Kidney (tissue), 14 donors: ENCODE results near the gene TBC1D24. TPM values are rescaled to one million over a fixed set of nuclear protein-coding genes. Genes with fewer than 3 reads are reported as not detected.

Source experiments
- DNase-seq, 5 donors: peaks; one replicate each; pipeline ENCODE4 v3.0.0-alpha.2; 2013 to 2020
- FAIRE-seq: peaks from 2 replicates; lab custom pipeline; 2012; peaks lifted over from hg19 to GRCh38; lab: Jason Lieb, UNC
- H3K27ac ChIP-seq, 2 donors: one replicate each; pipeline ENCODE4 v1.7.0; 2013; ENCODE audit warnings: low read depth in 2 of 2, low read length in 2 of 2, inconsistent platforms in 1 of 2
- H3K27me3 ChIP-seq: one replicate; pipeline ENCODE4 v1.7.1; 2013; ENCODE audit warnings: low read length, inconsistent platforms; ENCODE audit not compliant: control insufficient read depth, insufficient read depth
- H3K36me3 ChIP-seq, 3 donors: one replicate each; pipeline versions ENCODE4 v1.7.0 to v1.7.1; 2013; ENCODE audit warnings: low read length in 3 of 3, control low read depth in 1 of 3, inconsistent platforms in 1 of 3; ENCODE audit not compliant: insufficient read depth in 3 of 3, control insufficient read depth in 2 of 3
- H3K4me1 ChIP-seq, 3 donors: one replicate each; pipeline versions ENCODE4 v1.7.0 to v1.7.1; 2013; ENCODE audit warnings: low read length in 3 of 3, inconsistent platforms in 1 of 3, low read depth in 1 of 3; ENCODE audit not compliant: control insufficient read depth in 2 of 3, insufficient read depth in 2 of 3
- H3K4me3 ChIP-seq, 3 donors: one replicate each; pipeline versions ENCODE4 v1.7.0 to v1.8.1; 2013; ENCODE audit warnings: low read length in 3 of 3, control low read depth in 1 of 3, inconsistent platforms in 1 of 3
- H3K9ac ChIP-seq, 3 donors: one replicate each; pipeline versions ENCODE4 v1.7.0 to v1.7.1; 2013; ENCODE audit warnings: low read length in 3 of 3, control low read depth in 1 of 3, inconsistent platforms in 1 of 3
- H3K9me3 ChIP-seq, 3 donors: one replicate each; pipeline versions ENCODE4 v1.7.0 to v1.7.1; 2013; ENCODE audit warnings: low read length in 3 of 3, control low read depth in 1 of 3, inconsistent platforms in 1 of 3; ENCODE audit not compliant: control insufficient read depth in 2 of 3, insufficient read depth in 1 of 3
- intact Hi-C: fragments of 100-400 bp; cut with DNase I; formaldehyde crosslinking; loops from one replicate; pipeline ENCODE4 v1.11.1; 2022
- polyA plus RNA-seq: library from polyadenylated mRNA; stranded (reverse); fragments of 350-450 nt; fragmentation: Illumina TruSeq; extraction: RNeasy Lipid Tissue Mini Kit (QIAGEN cat#74804); gene quantifications from one replicate; pipeline ENCODE4 v1.2.3, GENCODE V29; 2014; ENCODE audit warnings: low read depth, low replicate concordance; ENCODE audit not compliant: insufficient read depth
- total RNA-seq: library from RNA; stranded (reverse); fragmentation: NEBNext Ultra II Directional; extraction: Animal tissue kit (Norgen Biotek cat#: 25700); gene quantifications from one replicate; pipeline ENCODE4 v1.2.1, GENCODE V29; 2021
- TF ChIP-seq, protein P1 (sequence below): IDR thresholded peaks from 3 replicates; pipeline ENCODE4 v1.5.1; 2012; ENCODE audit warnings: mild to moderate bottlenecking, moderate library complexity, borderline replicate concordance; ENCODE audit not compliant: insufficient read depth; ENCODE audit errors: extremely low read depth
- donor health status: control.
- donor health status: control.
- donor health status: control.
- donor health status: control.
- donor health status: control.
- donor health status: DM: yes; HTN: yes; CAD: no.
- donor health status: Normal renal cell carcinoma (clear cell type).

TBC1D24 gene
- total and polyA plus RNA-seq, 2 donors from 2014 or later: 23.9 to 25.7 TPM

GRCh38 chr16:2460916-2461315 lies 14.0 kb upstream of the TBC1D24 start:
- Histone ChIP-seq H3K4me3 (no peak overlapping the region), H3K27me3 (no peaks in the 10 kb centered on the region), H3K9me3 (no peaks in the 10 kb centered on the region), H3K27ac (no peak overlapping the region), H3K36me3 (no peaks in the 10 kb centered on the region), H3K9ac (no peak overlapping the region), H3K4me1 (peaks cover 0 to 6% (median 0%) of the 10 kb centered on the region in 3 donors)
- intact Hi-C loops: no loop called here
- TF ChIP-seq, protein P1, sequence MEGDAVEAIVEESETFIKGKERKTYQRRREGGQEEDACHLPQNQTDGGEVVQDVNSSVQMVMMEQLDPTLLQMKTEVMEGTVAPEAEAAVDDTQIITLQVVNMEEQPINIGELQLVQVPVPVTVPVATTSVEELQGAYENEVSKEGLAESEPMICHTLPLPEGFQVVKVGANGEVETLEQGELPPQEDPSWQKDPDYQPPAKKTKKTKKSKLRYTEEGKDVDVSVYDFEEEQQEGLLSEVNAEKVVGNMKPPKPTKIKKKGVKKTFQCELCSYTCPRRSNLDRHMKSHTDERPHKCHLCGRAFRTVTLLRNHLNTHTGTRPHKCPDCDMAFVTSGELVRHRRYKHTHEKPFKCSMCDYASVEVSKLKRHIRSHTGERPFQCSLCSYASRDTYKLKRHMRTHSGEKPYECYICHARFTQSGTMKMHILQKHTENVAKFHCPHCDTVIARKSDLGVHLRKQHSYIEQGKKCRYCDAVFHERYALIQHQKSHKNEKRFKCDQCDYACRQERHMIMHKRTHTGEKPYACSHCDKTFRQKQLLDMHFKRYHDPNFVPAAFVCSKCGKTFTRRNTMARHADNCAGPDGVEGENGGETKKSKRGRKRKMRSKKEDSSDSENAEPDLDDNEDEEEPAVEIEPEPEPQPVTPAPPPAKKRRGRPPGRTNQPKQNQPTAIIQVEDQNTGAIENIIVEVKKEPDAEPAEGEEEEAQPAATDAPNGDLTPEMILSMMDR: no peak
- peak in 2 of 5 donors; percentile 52 to 68 for DNase-seq
- no peak for FAIRE-seq

- no peak overlapping the region for H3K9ac ChIP-seq
- H3K27me3 ChIP-seq: no peaks in the 10 kb centered on the region
- TF ChIP-seq, protein P1: no peak
- H3K9me3 ChIP-seq: no peaks in the 10 kb centered on the region
- peak in 2 of 5 donors; percentile 44 to 69 for DNase-seq
- no peaks in the 10 kb centered on the region for H3K36me3 ChIP-seq
- no peak overlapping the region for H3K27ac ChIP-seq
- intact Hi-C loops: no loop called here
- no peak for FAIRE-seq
- H3K4me3 ChIP-seq: no peak overlapping the region
- H3K4me1 ChIP-seq: peaks cover 0 to 6% (median 0%) of the 10 kb centered on the region in 3 donors
These were observed 12.7 kb upstream of the TBC1D24 start for GRCh38 chr16:2462031-2462866.

DNA sequence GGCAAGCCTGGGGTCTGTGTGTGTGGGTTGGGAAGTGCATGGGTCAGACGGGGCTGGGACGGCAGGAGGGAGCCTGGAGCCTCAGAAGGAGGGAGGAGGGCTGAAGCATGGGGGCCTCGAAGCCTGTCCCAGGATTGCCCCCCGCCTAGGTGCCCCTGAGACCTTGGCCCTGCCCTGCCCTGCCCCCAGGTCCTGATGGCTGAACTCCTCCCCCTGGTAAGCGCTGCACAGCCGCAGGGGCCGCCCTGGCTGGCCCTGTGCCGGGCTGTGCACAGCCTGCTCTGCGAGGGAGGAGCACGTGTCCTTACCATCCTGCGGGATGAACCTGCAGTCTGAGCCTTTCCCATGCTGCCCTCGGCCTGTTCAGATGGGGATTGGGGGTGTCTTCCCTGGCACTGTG lies 10.6 kb upstream of the TBC1D24 start:
- Histone ChIP-seq H3K9me3 (no peaks in the 10 kb centered on the region), H3K4me1 (peaks cover 0 to 11% (median 0%) of the 10 kb centered on the region in 3 donors), H3K27me3 (no peaks in the 10 kb centered on the region), H3K27ac (no peak overlapping the region), H3K36me3 (no peaks in the 10 kb centered on the region), H3K9ac (no peak overlapping the region), H3K4me3 (no peak overlapping the region)
- intact Hi-C loops: no loop called here
- TF ChIP-seq, protein P1: no peak
- DNase-seq (peak in 2 of 5 donors; percentile 33 to 71), FAIRE-seq (no peak)
